SK-N-SH (cell line): ENCODE measurements around the gene EIF2S2. TPM values are rescaled to one million over a fixed set of nuclear protein-coding genes. Genes with fewer than 3 reads are reported as not detected.

Experiments used
- CTCF ChIA-PET: fragments of 300-600, 350-600 bp; formaldehyde crosslinking; extraction: SDS; loops from one replicate; lab custom pipeline; 2021; lab: Yijun Ruan, JAX
- POLR2A ChIA-PET: fragments of 350-600 bp; sonication (Branson Sonifier 250); formaldehyde crosslinking; extraction: SDS; loops from one replicate; lab custom pipeline; 2020; ENCODE audit warnings: antibody characterized with exemption, inconsistent platforms; lab: Yijun Ruan, JAX
- DNase-seq: peaks from one replicate; pipeline ENCODE4 v3.0.0; 2012
- H2AFZ ChIP-seq: fragments of 200-600 bp; sonication (generic); 2 replicates; pipeline ENCODE4 v1.8.1; 2016; ENCODE audit warnings: antibody characterized with exemption, mild to moderate bottlenecking, low read depth
- H3F3A ChIP-seq: fragments of 200-600 bp; sonication (generic); replicated peaks from 2 replicates; pipeline ENCODE3; 2016; ENCODE audit warnings: antibody characterized with exemption, mild to moderate bottlenecking; ENCODE audit not compliant: insufficient read depth
- H3K27ac ChIP-seq, 2 experiments: fragments of 200-500 bp in 1 of 2; fragments of 200-600 bp in 1 of 2; sonication (Bioruptor generic) in 1 of 2; sonication (generic), shearing (Covaris generic) in 1 of 2; 2 replicates each; pipeline versions ENCODE4 v1.5.1 to v1.6.1; 2014 to 2016; ENCODE audit warnings: low read depth in 2 of 2, inconsistent platforms in 1 of 2, low read length in 1 of 2, mild to moderate bottlenecking in 1 of 2, mixed read lengths in 1 of 2
- H3K27me3 ChIP-seq: fragments of 200-600 bp; sonication (generic), shearing (Covaris generic); 2 replicates; pipeline ENCODE4 v1.6.1; 2016; ENCODE audit warnings: mixed run types; ENCODE audit not compliant: insufficient read depth
- H3K36me3 ChIP-seq, 2 experiments: fragments of 200-500 bp in 1 of 2; fragments of 200-600 bp in 1 of 2; sonication (Bioruptor generic) in 1 of 2; sonication (generic) in 1 of 2; replicated peaks in 1 of 2; 2 replicates each; pipeline versions ENCODE3 to v1.5.1; 2014 to 2016; ENCODE audit warnings: low read length in 1 of 2, mild to moderate bottlenecking in 1 of 2; ENCODE audit not compliant: insufficient read depth in 2 of 2, control insufficient read depth in 1 of 2
- H3K4me1 ChIP-seq, 2 experiments: fragments of 200-500 bp in 1 of 2; fragments of 200-600 bp in 1 of 2; sonication (Bioruptor generic) in 1 of 2; sonication (generic), shearing (Covaris generic) in 1 of 2; 2 replicates each; pipeline versions ENCODE4 v1.5.1 to v1.6.1; 2014 to 2016; ENCODE audit warnings: low read depth in 1 of 2, low read length in 1 of 2, mixed run types in 1 of 2; ENCODE audit not compliant: insufficient read depth in 2 of 2, control insufficient read depth in 1 of 2
- H3K4me2 ChIP-seq: fragments of 200-600 bp; sonication (generic), shearing (Covaris generic); 2 replicates; pipeline ENCODE4 v1.6.1; 2017; ENCODE audit warnings: mixed run types
- H3K4me3 ChIP-seq, 2 experiments: fragments of 200-500 bp in 1 of 2; fragments of 200-600 bp in 1 of 2; sonication (Bioruptor generic) in 1 of 2; sonication (generic), shearing (Covaris generic) in 1 of 2; 2 replicates each; pipeline versions ENCODE4 v1.5.1 to v1.8.1; 2014 to 2016; ENCODE audit warnings: low read depth in 2 of 2, inconsistent platforms in 1 of 2, low read length in 1 of 2, mild to moderate bottlenecking in 1 of 2, mixed read lengths in 1 of 2, moderate library complexity in 1 of 2
- H3K79me2 ChIP-seq: fragments of 200-600 bp; sonication (generic); 2 replicates; pipeline ENCODE4 v1.8.1; 2017; ENCODE audit warnings: mild to moderate bottlenecking; ENCODE audit not compliant: insufficient read depth
- H3K9ac ChIP-seq: fragments of 200-600 bp; sonication (generic); 2 replicates; pipeline ENCODE4 v1.6.1; 2017; ENCODE audit warnings: mixed run types
- H3K9me2 ChIP-seq: fragments of 200-600 bp; sonication (generic); 2 replicates; pipeline ENCODE4 v1.6.1; 2017; ENCODE audit warnings: mixed run types
- H3K9me3 ChIP-seq: fragments of 200-600 bp; sonication (generic); 2 replicates; pipeline ENCODE4 v1.6.1; 2017; ENCODE audit warnings: mixed run types, mild to moderate bottlenecking, moderate library complexity
- H4K20me1 ChIP-seq: fragments of 200-600 bp; sonication (generic); 2 replicates; pipeline ENCODE4 v1.6.1; 2017; ENCODE audit warnings: mild to moderate bottlenecking, mixed run types; ENCODE audit not compliant: insufficient read depth
- ELF1 ChIP-seq: IDR thresholded peaks from 2 replicates; pipeline ENCODE4 v1.4.0; 2012
- EZH2phosphoT487 ChIP-seq: fragments of 200-600 bp; sonication (generic); IDR thresholded peaks from 2 replicates; pipeline ENCODE4 v1.6.1; 2017; ENCODE audit warnings: low read depth, mixed run types, mild to moderate bottlenecking, antibody characterized with exemption, moderate library complexity, borderline replicate concordance
- FOXJ3 ChIP-seq: sonication (generic); formaldehyde crosslinking; IDR thresholded peaks from 2 replicates; pipeline ENCODE4 v1.5.1; 2020; ENCODE audit warnings: mild to moderate bottlenecking, missing genetic modification reagents
- GABPA ChIP-seq: IDR thresholded peaks from 2 replicates; pipeline ENCODE4 v1.4.0; 2012; ENCODE audit warnings: low read depth, mild to moderate bottlenecking
- GATA2 ChIP-seq: sonication (generic); formaldehyde crosslinking; IDR thresholded peaks from 2 replicates; pipeline ENCODE4 v1.5.0; 2020; ENCODE audit warnings: mild to moderate bottlenecking, missing genetic modification reagents
- JUND ChIP-seq: IDR thresholded peaks from 2 replicates; pipeline ENCODE4 v1.4.0; 2012
- NFIC ChIP-seq: IDR thresholded peaks from 2 replicates; pipeline ENCODE4 v1.4.0; 2012; ENCODE audit warnings: borderline replicate concordance
- POLR2AphosphoS5 ChIP-seq: IDR thresholded peaks from 2 replicates; pipeline ENCODE4 v1.6.1; 2012; ENCODE audit warnings: low read depth, low read length
- RAD21 ChIP-seq: IDR thresholded peaks from 2 replicates; pipeline ENCODE4 v1.6.1; 2012; ENCODE audit warnings: mild to moderate bottlenecking, low read length
- RCOR1 ChIP-seq: fragments of 150-350 bp; IDR thresholded peaks from 2 replicates; pipeline ENCODE4 v1.6.1; 2017; ENCODE audit warnings: antibody characterized with exemption, low read length
- SIN3A ChIP-seq: IDR thresholded peaks from 2 replicates; pipeline ENCODE4 v1.6.1; 2012; ENCODE audit warnings: low read depth, mild to moderate bottlenecking, low read length, moderate library complexity, borderline replicate concordance
- SMC3 ChIP-seq: IDR thresholded peaks from 2 replicates; pipeline ENCODE4 v1.6.1; 2012; ENCODE audit warnings: low read depth, low read length, improper control_type of control experiment
- YY1 ChIP-seq: IDR thresholded peaks from 2 replicates; pipeline ENCODE4 v1.4.0; 2012; ENCODE audit warnings: low read depth, mild to moderate bottlenecking
- WGBS: methylation state at CpG from one replicate; pipeline ENCODE4 v1.1.6; 2017; ENCODE audit warnings: low lambda C conversion rate; 5-methylcytosine and 5-hydroxymethylcytosine counted together
- polyA plus RNA-seq, 3 experiments: library from polyadenylated mRNA; depleted of rRNA; stranded (reverse); fragments of >200 nt; gene quantifications; 2 replicates each; pipeline ENCODE4 v1.2.3, GENCODE V29; 2012
- TF ChIP-seq, protein P1 (sequence below): fragments of 200-600 bp; sonication (generic); IDR thresholded peaks from 2 replicates; pipeline ENCODE4 v1.6.1; 2017; ENCODE audit warnings: antibody characterized with exemption, mild to moderate bottlenecking, moderate library complexity
- TF ChIP-seq, protein P2 (sequence below): IDR thresholded peaks from 2 replicates; pipeline ENCODE4 v1.4.0; 2012; ENCODE audit warnings: low read depth, borderline replicate concordance
- TF ChIP-seq, protein P3 (sequence below): IDR thresholded peaks from 2 replicates; pipeline ENCODE4 v1.6.1; 2012; ENCODE audit warnings: mild to moderate bottlenecking, low read depth, low read length, moderate library complexity
- TF ChIP-seq, protein P4 (sequence below): IDR thresholded peaks from 2 replicates; pipeline ENCODE4 v1.4.0; 2012; ENCODE audit warnings: low read depth

Gene EIF2S2
- polyA plus RNA-seq, 1 of the 3 experiments (the other 2 are of a cell fraction), result 50.7 TPM

DNA sequence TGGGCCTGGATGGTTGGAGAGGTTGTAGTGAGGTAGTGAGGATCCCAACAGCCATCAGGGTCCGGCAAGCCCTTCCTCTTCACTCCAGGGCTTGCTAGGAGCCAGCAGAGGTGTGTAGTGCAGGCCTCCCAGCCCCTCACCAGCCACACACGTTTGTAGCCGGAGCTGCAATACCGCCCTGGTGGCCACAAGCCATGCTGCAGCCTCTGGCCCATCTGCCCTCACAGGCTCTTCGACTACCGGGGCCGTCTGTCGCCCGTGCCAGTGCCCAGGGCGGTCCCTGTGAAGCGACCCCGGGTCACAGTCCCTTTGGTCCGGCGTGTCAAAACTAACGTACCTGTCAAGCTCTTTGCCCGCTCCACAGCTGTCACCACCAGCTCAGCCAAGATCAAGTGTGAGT lies 36.4 kb downstream of the EIF2S2 start:
- Histone ChIP-seq H3K4me3 (no peak overlapping the region), H3K79me2 (peaks cover 25% of the 10 kb centered on the region), H3K36me3 (peaks cover 11 to 66% of the 10 kb centered on the region in 2 experiments), H3K4me2 (no peak overlapping the region), H3K9me3 (no peaks in the 10 kb centered on the region), H3K9me2 (no peaks in the 10 kb centered on the region), H2AFZ (no peak overlapping the region), H3K9ac (no peak overlapping the region), H3K4me1 (peaks cover 0 to 17% of the 10 kb centered on the region in 2 experiments; a peak in 1 of 4 replicates), H3K27ac (no peak overlapping the region), H3F3A (no peaks in the 10 kb centered on the region), H3K27me3 (no peaks in the 10 kb centered on the region), H4K20me1 (peaks cover 43% of the 10 kb centered on the region)
- ChIA-PET CTCF (interaction anchor here (6.4 kb wide), 1 partner anchor 212 kb away, joined by 36 read pairs; no protein-coding TSS in a partner anchor), POLR2A (no interaction called here)
- over 99% methylated on average over 12 of the region's 16 CpGs for WGBS
- TF ChIP-seq JUND (no peak), NFIC (no peak), ELF1 (no peak), EZH2phosphoT487 (no peak)
- TF ChIP-seq, protein P1, sequence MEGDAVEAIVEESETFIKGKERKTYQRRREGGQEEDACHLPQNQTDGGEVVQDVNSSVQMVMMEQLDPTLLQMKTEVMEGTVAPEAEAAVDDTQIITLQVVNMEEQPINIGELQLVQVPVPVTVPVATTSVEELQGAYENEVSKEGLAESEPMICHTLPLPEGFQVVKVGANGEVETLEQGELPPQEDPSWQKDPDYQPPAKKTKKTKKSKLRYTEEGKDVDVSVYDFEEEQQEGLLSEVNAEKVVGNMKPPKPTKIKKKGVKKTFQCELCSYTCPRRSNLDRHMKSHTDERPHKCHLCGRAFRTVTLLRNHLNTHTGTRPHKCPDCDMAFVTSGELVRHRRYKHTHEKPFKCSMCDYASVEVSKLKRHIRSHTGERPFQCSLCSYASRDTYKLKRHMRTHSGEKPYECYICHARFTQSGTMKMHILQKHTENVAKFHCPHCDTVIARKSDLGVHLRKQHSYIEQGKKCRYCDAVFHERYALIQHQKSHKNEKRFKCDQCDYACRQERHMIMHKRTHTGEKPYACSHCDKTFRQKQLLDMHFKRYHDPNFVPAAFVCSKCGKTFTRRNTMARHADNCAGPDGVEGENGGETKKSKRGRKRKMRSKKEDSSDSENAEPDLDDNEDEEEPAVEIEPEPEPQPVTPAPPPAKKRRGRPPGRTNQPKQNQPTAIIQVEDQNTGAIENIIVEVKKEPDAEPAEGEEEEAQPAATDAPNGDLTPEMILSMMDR, result no peak
- TF ChIP-seq, protein P2, sequence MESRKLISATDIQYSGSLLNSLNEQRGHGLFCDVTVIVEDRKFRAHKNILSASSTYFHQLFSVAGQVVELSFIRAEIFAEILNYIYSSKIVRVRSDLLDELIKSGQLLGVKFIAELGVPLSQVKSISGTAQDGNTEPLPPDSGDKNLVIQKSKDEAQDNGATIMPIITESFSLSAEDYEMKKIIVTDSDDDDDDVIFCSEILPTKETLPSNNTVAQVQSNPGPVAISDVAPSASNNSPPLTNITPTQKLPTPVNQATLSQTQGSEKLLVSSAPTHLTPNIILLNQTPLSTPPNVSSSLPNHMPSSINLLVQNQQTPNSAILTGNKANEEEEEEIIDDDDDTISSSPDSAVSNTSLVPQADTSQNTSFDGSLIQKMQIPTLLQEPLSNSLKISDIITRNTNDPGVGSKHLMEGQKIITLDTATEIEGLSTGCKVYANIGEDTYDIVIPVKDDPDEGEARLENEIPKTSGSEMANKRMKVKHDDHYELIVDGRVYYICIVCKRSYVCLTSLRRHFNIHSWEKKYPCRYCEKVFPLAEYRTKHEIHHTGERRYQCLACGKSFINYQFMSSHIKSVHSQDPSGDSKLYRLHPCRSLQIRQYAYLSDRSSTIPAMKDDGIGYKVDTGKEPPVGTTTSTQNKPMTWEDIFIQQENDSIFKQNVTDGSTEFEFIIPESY, result no peak
- no peak for DNase-seq

DNA sequence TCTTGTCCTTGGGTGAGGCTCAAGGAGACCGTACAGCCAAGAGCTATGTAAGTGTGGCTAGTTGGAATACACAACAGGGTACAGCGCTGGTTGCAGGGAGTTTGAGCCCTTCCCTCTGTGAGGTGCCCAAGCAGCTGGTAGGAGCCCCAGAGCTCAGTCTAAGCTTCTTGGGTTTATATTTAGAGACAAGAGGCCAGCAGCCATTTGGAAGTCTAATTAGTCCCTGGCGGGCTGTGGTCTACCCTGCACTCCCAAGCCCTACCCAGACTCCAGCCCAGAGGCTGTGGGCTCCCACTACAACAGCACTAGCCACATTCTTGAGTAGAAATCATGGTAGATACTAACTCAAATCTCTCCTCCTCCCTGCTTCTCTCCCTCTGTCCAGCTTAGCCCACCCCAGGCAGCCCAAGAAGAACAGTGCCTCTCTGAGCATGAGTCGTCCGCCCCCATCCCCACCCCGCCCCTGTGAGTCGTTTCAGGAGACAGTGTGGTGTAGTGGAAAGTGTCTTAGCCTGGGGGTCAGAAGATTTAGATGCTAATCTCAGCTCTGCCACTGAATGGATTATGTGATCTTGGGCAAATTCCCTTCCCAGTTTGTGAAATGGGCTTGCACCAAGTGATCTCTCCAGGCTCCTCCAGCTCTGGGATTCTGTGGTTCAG lies 37.8 kb downstream of the EIF2S2 start:
- no peak overlapping the region for H3K4me2 ChIP-seq
- no peaks in the 10 kb centered on the region for H3K9me2 ChIP-seq
- ChIA-PET CTCF (interaction anchor here (0.8 to 6.4 kb wide), 3 partner anchors 52 to 282 kb away, joined by 3 to 36 read pairs (median 7); no protein-coding TSS in a partner anchor), POLR2A (interaction anchor here (0.9 kb wide), 1 partner anchor 39 kb away, joined by 3 read pairs; no protein-coding TSS in a partner anchor)
- H2AFZ ChIP-seq, result no peak overlapping the region
- 83% methylated on average over 6 of the region's 7 CpGs for WGBS
- H3F3A ChIP-seq, result peaks cover 2% of the 10 kb centered on the region
- H3K79me2 ChIP-seq, result peaks cover 32% of the 10 kb centered on the region
- H3K4me1 ChIP-seq, result peaks cover 4 to 22% of the 10 kb centered on the region in 2 experiments; a peak in 3 of 4 replicates
- no peaks in the 10 kb centered on the region for H3K27me3 ChIP-seq
- DNase-seq, result no peak
- H3K9ac ChIP-seq, result no peak overlapping the region
- H3K4me3 ChIP-seq, result no peak overlapping the region
- no peak overlapping the region; a peak in 1 of 4 replicates for H3K27ac ChIP-seq
- peaks cover 11 to 56% of the 10 kb centered on the region in 2 experiments for H3K36me3 ChIP-seq
- H3K9me3 ChIP-seq, result no peaks in the 10 kb centered on the region
- H4K20me1 ChIP-seq, result peaks cover 55% of the 10 kb centered on the region
- no peak for TF ChIP-seq RCOR1
- no peak for TF ChIP-seq SMC3
- TF ChIP-seq, protein P1, result no peak
- no peak for TF ChIP-seq POLR2AphosphoS5
- TF ChIP-seq GATA2, result no peak
- TF ChIP-seq RAD21, result no peak
- no peak for TF ChIP-seq FOXJ3 (CRISPR knock-in tag)
- TF ChIP-seq, protein P3, sequence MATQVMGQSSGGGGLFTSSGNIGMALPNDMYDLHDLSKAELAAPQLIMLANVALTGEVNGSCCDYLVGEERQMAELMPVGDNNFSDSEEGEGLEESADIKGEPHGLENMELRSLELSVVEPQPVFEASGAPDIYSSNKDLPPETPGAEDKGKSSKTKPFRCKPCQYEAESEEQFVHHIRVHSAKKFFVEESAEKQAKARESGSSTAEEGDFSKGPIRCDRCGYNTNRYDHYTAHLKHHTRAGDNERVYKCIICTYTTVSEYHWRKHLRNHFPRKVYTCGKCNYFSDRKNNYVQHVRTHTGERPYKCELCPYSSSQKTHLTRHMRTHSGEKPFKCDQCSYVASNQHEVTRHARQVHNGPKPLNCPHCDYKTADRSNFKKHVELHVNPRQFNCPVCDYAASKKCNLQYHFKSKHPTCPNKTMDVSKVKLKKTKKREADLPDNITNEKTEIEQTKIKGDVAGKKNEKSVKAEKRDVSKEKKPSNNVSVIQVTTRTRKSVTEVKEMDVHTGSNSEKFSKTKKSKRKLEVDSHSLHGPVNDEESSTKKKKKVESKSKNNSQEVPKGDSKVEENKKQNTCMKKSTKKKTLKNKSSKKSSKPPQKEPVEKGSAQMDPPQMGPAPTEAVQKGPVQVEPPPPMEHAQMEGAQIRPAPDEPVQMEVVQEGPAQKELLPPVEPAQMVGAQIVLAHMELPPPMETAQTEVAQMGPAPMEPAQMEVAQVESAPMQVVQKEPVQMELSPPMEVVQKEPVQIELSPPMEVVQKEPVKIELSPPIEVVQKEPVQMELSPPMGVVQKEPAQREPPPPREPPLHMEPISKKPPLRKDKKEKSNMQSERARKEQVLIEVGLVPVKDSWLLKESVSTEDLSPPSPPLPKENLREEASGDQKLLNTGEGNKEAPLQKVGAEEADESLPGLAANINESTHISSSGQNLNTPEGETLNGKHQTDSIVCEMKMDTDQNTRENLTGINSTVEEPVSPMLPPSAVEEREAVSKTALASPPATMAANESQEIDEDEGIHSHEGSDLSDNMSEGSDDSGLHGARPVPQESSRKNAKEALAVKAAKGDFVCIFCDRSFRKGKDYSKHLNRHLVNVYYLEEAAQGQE, result no peak
- TF ChIP-seq YY1, result no peak
- no peak for TF ChIP-seq GABPA
- TF ChIP-seq, protein P4, sequence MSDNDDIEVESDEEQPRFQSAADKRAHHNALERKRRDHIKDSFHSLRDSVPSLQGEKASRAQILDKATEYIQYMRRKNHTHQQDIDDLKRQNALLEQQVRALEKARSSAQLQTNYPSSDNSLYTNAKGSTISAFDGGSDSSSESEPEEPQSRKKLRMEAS, result no peak
- TF ChIP-seq SIN3A, result no peak
- TF ChIP-seq ELF1, result no peak
